Upper lobe of left lung (tissue), 6 donors: ENCODE data around the gene TRIM71. TPM values are rescaled to one million over a fixed set of nuclear protein-coding genes. Genes with fewer than 3 reads are reported as not detected.

Experiments
- ATAC-seq, 2 donors: fragments of 200-7000 bp; cut with Tn5 transposase; one replicate each; pipeline ENCODE4 v1.9.1; 2022; ENCODE audit warnings: mild to moderate bottlenecking in 2 of 2, moderate library complexity in 2 of 2; ENCODE audit not compliant: low FRiP score in 2 of 2
- DNase-seq, 2 donors: peaks; one replicate each; pipeline ENCODE4 v3.0.0-alpha.2; 2019 to 2020
- H3K27ac ChIP-seq, 4 donors: fragments of 200-600 bp; sonication (generic); one replicate each; pipeline ENCODE4 v1.5.1; 2016 to 2019
- H3K27me3 ChIP-seq, 4 donors: fragments of 200-600 bp; sonication (generic); one replicate each; pipeline ENCODE4 v1.5.1; 2017 to 2019
- H3K36me3 ChIP-seq, 4 donors: fragments of 200-600 bp; sonication (generic); one replicate each; pipeline ENCODE4 v1.5.1; 2016 to 2019
- H3K4me1 ChIP-seq, 4 donors: fragments of 200-600 bp; sonication (generic); one replicate each; pipeline ENCODE4 v1.5.1; 2018 to 2019
- H3K4me3 ChIP-seq, 4 donors: fragments of 200-600 bp; sonication (generic); one replicate each; pipeline ENCODE4 v1.5.1; 2017 to 2019; ENCODE audit warnings: mild to moderate bottlenecking in 2 of 4, moderate library complexity in 1 of 4
- H3K9me3 ChIP-seq, 4 donors: fragments of 200-600 bp; sonication (generic); one replicate each; pipeline ENCODE4 v1.5.1; 2018 to 2019
- CTCF ChIP-seq, 6 experiments: fragments of 450-650 bp in 4 of 6; fragments of 200-600 bp in 2 of 6; sonication (generic) in 2 of 6; IDR thresholded peaks; one replicate each; pipeline ENCODE4 v1.5.1; 2016 to 2019; ENCODE audit warnings: antibody characterized with exemption in 6 of 6
- EP300 ChIP-seq, 4 donors: sonication (generic); formaldehyde crosslinking; IDR thresholded peaks; one replicate each; pipeline ENCODE4 v1.5.1; 2017; ENCODE audit warnings: antibody characterized with exemption in 4 of 4, control low read depth in 2 of 4
- POLR2A ChIP-seq, 4 donors: fragments of 450-650 bp; IDR thresholded peaks; one replicate each; pipeline ENCODE4 v1.5.1; 2016 to 2017; ENCODE audit warnings: antibody characterized with exemption in 4 of 4, mild to moderate bottlenecking in 2 of 4
- POLR2AphosphoS5 ChIP-seq, 2 donors: sonication (generic); formaldehyde crosslinking; IDR thresholded peaks; one replicate each; pipeline ENCODE4 v1.5.1; 2017; ENCODE audit warnings: antibody characterized with exemption in 2 of 2
- WGBS, 2 donors: methylation state at CpG; one replicate each; pipeline ENCODE4 v1.1.5; 2017 to 2018; 5-methylcytosine and 5-hydroxymethylcytosine counted together
- total RNA-seq, 6 donors: library from RNA; depleted of rRNA in 4 of 6; stranded (reverse); fragments of >200 nt in 4 of 6; gene quantifications; one replicate each; pipeline versions ENCODE4 v1.1.0 to v1.2.1, GENCODE V29; 2016 to 2021
- donor health status: DM: no; HTN: no; CAD: no; lungs with moderate emphysema.
- donor health status: DM: no; HTN: yes; CAD: no; lungs with severe emphysema.

Gene TRIM71
- total RNA-seq, 6 donors from 2014 or later = 2.2 to 7.3 (median 3.8) TPM

GRCh38 chr3:32882603-32883025, 64.8 kb downstream of the TRIM71 start:
- Histone ChIP-seq H3K27ac (no peak overlapping the region), H3K36me3 (no peaks in the 10 kb centered on the region), H3K4me1 (peaks cover 0 to 13% (median 4%) of the 10 kb centered on the region in 4 donors), H3K9me3 (no peaks in the 10 kb centered on the region), H3K4me3 (no peak overlapping the region), H3K27me3 (no peaks in the 10 kb centered on the region)
- no peak for TF ChIP-seq POLR2A (IDR thresholded peaks at IDR 0.05)
- no peak for TF ChIP-seq CTCF (IDR thresholded peaks at IDR 0.05)
- TF ChIP-seq POLR2AphosphoS5 (IDR thresholded peaks at IDR 0.05) = no peak
- TF ChIP-seq EP300 (IDR thresholded peaks at IDR 0.05) = no peak
- no peak for DNase-seq
- ATAC-seq = no peak
- WGBS, 2 donors = 77 to 88% methylated on average over 6 of the region's 6 CpGs

GRCh38 chr3:32883817-32884216, 66.0 kb downstream of the TRIM71 start:
- H3K36me3 ChIP-seq = no peaks in the 10 kb centered on the region
- peaks cover 0 to 13% (median 4%) of the 10 kb centered on the region in 4 donors for H3K4me1 ChIP-seq
- no peaks in the 10 kb centered on the region for H3K27me3 ChIP-seq
- TF ChIP-seq POLR2A (IDR thresholded peaks at IDR 0.05) (no peak), CTCF (IDR thresholded peaks at IDR 0.05) (no peak), EP300 (IDR thresholded peaks at IDR 0.05) (no peak), POLR2AphosphoS5 (IDR thresholded peaks at IDR 0.05) (no peak)
- WGBS, 2 donors = 89 to 95% methylated on average over 1 to 2 of the region's 2 CpGs
- no peak overlapping the region for H3K27ac ChIP-seq
- no peaks in the 10 kb centered on the region for H3K9me3 ChIP-seq
- no peak for ATAC-seq
- DNase-seq = no peak
- no peak overlapping the region for H3K4me3 ChIP-seq

GRCh38 chr3:32884591-32884990, 66.8 kb downstream of the TRIM71 start:
- no peak overlapping the region for H3K27ac ChIP-seq
- DNase-seq (no peak), ATAC-seq (no peak)
- WGBS, 2 donors = 87 to 88% methylated on average over 2 of the region's 2 CpGs
- H3K9me3 ChIP-seq = no peaks in the 10 kb centered on the region
- H3K4me1 ChIP-seq = peaks cover 0 to 13% (median 4%) of the 10 kb centered on the region in 4 donors
- no peaks in the 10 kb centered on the region for H3K27me3 ChIP-seq
- no peaks in the 10 kb centered on the region for H3K36me3 ChIP-seq
- no peak for TF ChIP-seq POLR2A (IDR thresholded peaks at IDR 0.05)
- TF ChIP-seq CTCF (IDR thresholded peaks at IDR 0.05) = no peak
- no peak for TF ChIP-seq EP300 (IDR thresholded peaks at IDR 0.05)
- no peak for TF ChIP-seq POLR2AphosphoS5 (IDR thresholded peaks at IDR 0.05)
- no peak overlapping the region for H3K4me3 ChIP-seq

GRCh38 chr3:32885283-32885901, 67.6 kb downstream of the TRIM71 start:
- no peaks in the 10 kb centered on the region for H3K9me3 ChIP-seq
- H3K4me3 ChIP-seq = no peak overlapping the region
- no peak overlapping the region for H3K27ac ChIP-seq
- TF ChIP-seq CTCF (IDR thresholded peaks at IDR 0.05) = no peak
- no peak for TF ChIP-seq POLR2A (IDR thresholded peaks at IDR 0.05)
- TF ChIP-seq POLR2AphosphoS5 (IDR thresholded peaks at IDR 0.05) = no peak
- TF ChIP-seq EP300 (IDR thresholded peaks at IDR 0.05) = no peak
- ATAC-seq (peak in 1 of 2 donors; percentile 17), DNase-seq (no peak)
- WGBS, 2 donors = 93 to 96% methylated on average over 11 of the region's 11 CpGs
- H3K27me3 ChIP-seq = no peaks in the 10 kb centered on the region
- H3K36me3 ChIP-seq = no peaks in the 10 kb centered on the region
- H3K4me1 ChIP-seq = peaks cover 0 to 13% (median 4%) of the 10 kb centered on the region in 4 donors

- TF ChIP-seq CTCF (IDR thresholded peaks at IDR 0.05) (no peak), POLR2A (IDR thresholded peaks at IDR 0.05) (no peak), POLR2AphosphoS5 (IDR thresholded peaks at IDR 0.05) (no peak), EP300 (IDR thresholded peaks at IDR 0.05) (no peak)
- Histone ChIP-seq H3K27me3 (no peaks in the 10 kb centered on the region), H3K36me3 (peaks cover 0 to under 1% (median 0%) of the 10 kb centered on the region in 4 donors), H3K4me3 (no peak overlapping the region), H3K4me1 (peaks cover 0 to 13% (median 4%) of the 10 kb centered on the region in 4 donors), H3K9me3 (no peaks in the 10 kb centered on the region), H3K27ac (no peak overlapping the region)
- DNase-seq (peak in 1 of 2 donors; percentile 30), ATAC-seq (no peak)
- WGBS, 2 donors = 43 to 52% methylated on average over 4 of the region's 4 CpGs
These were observed 68.5 kb downstream of the TRIM71 start for GRCh38 chr3:32886296-32886695.
